IMR-90 (cell line): Measurements from ENCODE around the gene NAV1. TPM values are rescaled to one million over a fixed set of nuclear protein-coding genes. Genes with fewer than 3 reads are reported as not detected.

Experiments
- ATAC-seq: fragments of 200-7000 bp; cut with Tn5 transposase; 2 replicates; pipeline ENCODE4 v1.9.1; 2020; ENCODE audit warnings: low read depth, mild to moderate bottlenecking, moderate library complexity
- BruUV-seq: library from RNA; stranded (reverse); fragments of 400-500 nt; replicated peaks from 2 replicates; lab custom pipeline; 2021; lab: Mats Ljungman, UMichigan
- CTCF ChIA-PET: fragments of 300-600 bp; formaldehyde crosslinking; extraction: SDS; loops from one replicate; lab custom pipeline; 2021; ENCODE audit warnings: antibody characterized with exemption; lab: Yijun Ruan, JAX
- POLR2A ChIA-PET: fragments of 300-600 bp; sonication (Branson Sonifier 250); formaldehyde crosslinking; loops from one replicate; lab custom pipeline; 2022; ENCODE audit warnings: antibody characterized with exemption; ENCODE audit not compliant: unreplicated experiment; lab: Charles Lee
- DNase-seq: peaks from one replicate; pipeline ENCODE4 v3.0.0; 2013
- H2AFZ ChIP-seq: replicated peaks from 2 replicates; pipeline ENCODE3; 2013; ENCODE audit warnings: low read length, mild to moderate bottlenecking; ENCODE audit not compliant: poor library complexity
- H2AK5ac ChIP-seq: 2 replicates; pipeline ENCODE4 v1.6.1; 2013; ENCODE audit warnings: low read depth, low read length, inconsistent platforms
- H2AK9ac ChIP-seq: replicated peaks from 2 replicates; pipeline ENCODE3; 2013; ENCODE audit warnings: mild to moderate bottlenecking, low read depth, low read length, moderate library complexity; ENCODE audit not compliant: poor library complexity
- H2BK120ac ChIP-seq: 2 replicates; pipeline ENCODE4 v1.6.1; 2013; ENCODE audit warnings: low read depth, low read length, inconsistent platforms
- H2BK15ac ChIP-seq: 3 replicates; pipeline ENCODE4 v1.6.1; 2013; ENCODE audit warnings: low read depth, low read length, inconsistent platforms
- H2BK20ac ChIP-seq: 2 replicates; pipeline ENCODE4 v1.6.1; 2013; ENCODE audit warnings: low read depth, mild to moderate bottlenecking, inconsistent platforms, low read length, moderate library complexity
- H2BK5ac ChIP-seq: 2 replicates; pipeline ENCODE4 v1.6.1; 2013; ENCODE audit warnings: mild to moderate bottlenecking, low read depth, low read length, inconsistent platforms; ENCODE audit not compliant: poor library complexity, severe bottlenecking
- H3K14ac ChIP-seq: replicated peaks from 2 replicates; pipeline ENCODE4 v1.6.1; 2013; ENCODE audit warnings: low read depth, low read length, inconsistent platforms
- H3K18ac ChIP-seq: 2 replicates; pipeline ENCODE4 v1.6.1; 2013; ENCODE audit warnings: low read depth, low read length, control low read depth
- H3K23ac ChIP-seq: 2 replicates; pipeline ENCODE4 v1.6.1; 2013; ENCODE audit warnings: low read depth, low read length, inconsistent platforms
- H3K27ac ChIP-seq: 2 replicates; pipeline ENCODE4 v1.5.1; 2013; ENCODE audit warnings: mild to moderate bottlenecking, control low read depth, low read length; ENCODE audit not compliant: insufficient read depth
- H3K27me3 ChIP-seq: 2 replicates; pipeline ENCODE4 v1.6.1; 2013; ENCODE audit warnings: low read length; ENCODE audit not compliant: control insufficient read depth, insufficient read depth
- H3K36me3 ChIP-seq: 2 replicates; pipeline ENCODE4 v1.6.1; 2013; ENCODE audit warnings: low read length, mixed read lengths; ENCODE audit not compliant: control insufficient read depth, insufficient read depth
- H3K4ac ChIP-seq: 2 replicates; pipeline ENCODE4 v1.6.1; 2013; ENCODE audit warnings: low read depth, low read length, inconsistent platforms
- H3K4me1 ChIP-seq: 2 replicates; pipeline ENCODE4 v1.6.1; 2013; ENCODE audit warnings: low read length, mixed read lengths; ENCODE audit not compliant: control insufficient read depth, insufficient read depth
- H3K4me2 ChIP-seq: 2 replicates; pipeline ENCODE4 v1.6.1; 2013; ENCODE audit warnings: low read depth, mild to moderate bottlenecking, control low read depth, low read length, moderate library complexity
- H3K4me3 ChIP-seq: 2 replicates; pipeline ENCODE4 v1.5.1; 2013; ENCODE audit warnings: low read depth, mild to moderate bottlenecking, control low read depth, low read length, moderate library complexity; ENCODE audit not compliant: insufficient read depth
- H3K56ac ChIP-seq: 2 replicates; pipeline ENCODE4 v1.6.1; 2013; ENCODE audit warnings: low read length, inconsistent platforms; ENCODE audit not compliant: insufficient read depth; ENCODE audit errors: extremely low read depth
- H3K79me1 ChIP-seq, 2 experiments: 2 replicates each; pipeline ENCODE4 v1.6.1; 2013; ENCODE audit warnings: low read length in 2 of 2, inconsistent platforms in 1 of 2, low read depth in 1 of 2
- H3K9ac ChIP-seq: 2 replicates; pipeline ENCODE4 v1.6.1; 2013; ENCODE audit warnings: low read depth, low read length, control low read depth
- H3K9me1 ChIP-seq: 2 replicates; pipeline ENCODE4 v1.6.1; 2013; ENCODE audit warnings: low read length, inconsistent platforms; ENCODE audit not compliant: insufficient read depth
- H3K9me3 ChIP-seq: 2 replicates; pipeline ENCODE4 v1.6.1; 2013; ENCODE audit warnings: low read length; ENCODE audit not compliant: control insufficient read depth, insufficient read depth
- H4K20me1 ChIP-seq: 2 replicates; pipeline ENCODE4 v1.6.1; 2013; ENCODE audit warnings: low read length, inconsistent platforms; ENCODE audit not compliant: insufficient read depth
- H4K5ac ChIP-seq: 2 replicates; pipeline ENCODE4 v1.6.1; 2013; ENCODE audit warnings: mild to moderate bottlenecking, low read depth, low read length, control low read depth
- H4K8ac ChIP-seq, 2 experiments: 2 replicates each; pipeline ENCODE4 v1.6.1; 2013; ENCODE audit warnings: low read depth in 2 of 2, low read length in 2 of 2, control low read depth in 1 of 2, inconsistent platforms in 1 of 2
- H4K91ac ChIP-seq: 2 replicates; pipeline ENCODE4 v1.6.1; 2013; ENCODE audit warnings: low read depth, low read length, inconsistent platforms; ENCODE audit not compliant: insufficient read depth
- CEBPB ChIP-seq: IDR thresholded peaks from 2 replicates; pipeline ENCODE4 v1.6.1; 2012; ENCODE audit warnings: low read depth, low read length, improper control_type of control experiment
- CHD1 ChIP-seq: IDR thresholded peaks from 2 replicates; pipeline ENCODE4 v1.6.1; 2012; ENCODE audit warnings: low read depth, low read length, improper control_type of control experiment
- MXI1 ChIP-seq: IDR thresholded peaks from 2 replicates; pipeline ENCODE4 v1.6.1; 2012; ENCODE audit warnings: low read depth, mild to moderate bottlenecking, low read length, moderate library complexity, borderline replicate concordance
- NFE2L2 ChIP-seq: fragments of 150-350 bp; IDR thresholded peaks from 2 replicates; pipeline ENCODE4 v1.6.1; 2016; ENCODE audit warnings: low read depth, mild to moderate bottlenecking, low read length
- POLR2A ChIP-seq: IDR thresholded peaks from 2 replicates; pipeline ENCODE4 v1.6.1; 2012; ENCODE audit warnings: mild to moderate bottlenecking, low read depth, low read length
- RCOR1 ChIP-seq: IDR thresholded peaks from 2 replicates; pipeline ENCODE4 v1.6.1; 2012; ENCODE audit warnings: mild to moderate bottlenecking, low read length, improper control_type of control experiment; ENCODE audit not compliant: insufficient replicate concordance
- RFX5 ChIP-seq: IDR thresholded peaks from 2 replicates; pipeline ENCODE4 v1.8.0; 2012; ENCODE audit warnings: low read depth, mild to moderate bottlenecking, low read length, moderate library complexity
- WGBS, 2 experiments: methylation state at CpG; one replicate each; pipeline versions ENCODE4 v1.1.5 to v1.1.7; 2013; ENCODE audit warnings: missing lambda C conversion rate in 2 of 2; ENCODE audit not compliant: insufficient read length in 1 of 2; ENCODE audit errors: extremely low coverage in 2 of 2; 5-methylcytosine and 5-hydroxymethylcytosine counted together
- dilution Hi-C: fragments of 300-500 bp; cut with HindIII; formaldehyde crosslinking; loops from one replicate; pipeline ENCODE4 v1.14.3; 2018; ENCODE audit warnings: low sequenced_read_pairs; ENCODE audit not compliant: unreplicated experiment
- in situ Hi-C: fragments of 300-500 bp; cut with MboI; formaldehyde crosslinking; loops from 3 replicates; pipeline ENCODE4 v1.14.3; 2019; ENCODE audit warnings: low sequenced_read_pairs, inconsistent platforms, mixed read lengths
- intact Hi-C: fragments of 100-400 bp; cut with micrococcal nuclease; formaldehyde crosslinking; loops from 2 replicates; pipeline ENCODE4 v1.10.0; 2022
- polyA plus RNA-seq, 3 experiments: library from polyadenylated mRNA; depleted of rRNA; stranded (reverse); fragments of >200 nt; gene quantifications; 2 replicates each; pipeline ENCODE4 v1.2.3, GENCODE V29; 2012; ENCODE audit warnings: low replicate concordance in 1 of 3
- total RNA-seq: library from RNA; depleted of rRNA; stranded (reverse); fragments of >200 nt; gene quantifications from 2 replicates; pipeline ENCODE4 v1.2.3, GENCODE V29; 2012
- TF ChIP-seq, protein P1 (sequence below): fragments of 150-350 bp; IDR thresholded peaks from 2 replicates; pipeline ENCODE4 v1.6.1; 2017; ENCODE audit warnings: mild to moderate bottlenecking, antibody characterized with exemption, low read length, low read depth

The NAV1 gene
- total and polyA plus RNA-seq, 2 of the 4 experiments (the other 2 are of a cell fraction) = 14.0 to 23.1 TPM

GRCh38 chr1:201539561-201540431 is 869 bp downstream of the NAV1 start:
- Histone ChIP-seq H2BK5ac (peak overlapping the region; percentile 69), H3K4me2 (peak overlapping the region; percentile 98), H3K23ac (peak overlapping the region; percentile 96), H3K27ac (peak overlapping the region; percentile 74), H3K4ac (peak overlapping the region; percentile 67), H4K5ac (peak overlapping the region; percentile 62; the same call in 1 of the 2 replicates), H3K9me1 (peaks cover 29% of the 10 kb centered on the region), H3K56ac (peak overlapping the region; percentile 80), H3K79me1 (peaks cover 5 to 75% of the 10 kb centered on the region in 2 experiments; a peak in 3 of 4 replicates), H2AFZ (peak overlapping the region; percentile 90), H3K27me3 (no peaks in the 10 kb centered on the region), H3K9me3 (no peaks in the 10 kb centered on the region), H3K4me1 (peaks cover 42% of the 10 kb centered on the region), H3K4me3 (peak overlapping the region; percentile 73), H4K91ac (peak overlapping the region; percentile 75), H3K9ac (peak overlapping the region; percentile 94), H2BK20ac (peak overlapping the region; percentile 20; the same call in 1 of the 2 replicates), H3K14ac (peak overlapping the region; percentile 92), H2BK15ac (peak overlapping the region; percentile 67), H2AK5ac (peak overlapping the region; percentile 46), H3K18ac (peak overlapping the region; percentile 76), H2BK120ac (peak overlapping the region; percentile 79), H4K8ac (peak overlapping the region; percentile 77 to 78), H4K20me1 (no peaks in the 10 kb centered on the region; the same call in 1 of the 2 replicates), H3K36me3 (no peaks in the 10 kb centered on the region), H2AK9ac (peak overlapping the region; percentile 91)
- ATAC-seq (peak; percentile 25), DNase-seq (peak; percentile 84)
- TF ChIP-seq RFX5 (no peak), CEBPB (peak; percentile 50), NFE2L2 (no peak), MXI1 (0 out of 2 replicates have a peak, but pooled peaks have one; percentile 33), RCOR1 (no peak), POLR2A (peak; percentile 87), CHD1 (peak; percentile 93)
- TF ChIP-seq, protein P1, sequence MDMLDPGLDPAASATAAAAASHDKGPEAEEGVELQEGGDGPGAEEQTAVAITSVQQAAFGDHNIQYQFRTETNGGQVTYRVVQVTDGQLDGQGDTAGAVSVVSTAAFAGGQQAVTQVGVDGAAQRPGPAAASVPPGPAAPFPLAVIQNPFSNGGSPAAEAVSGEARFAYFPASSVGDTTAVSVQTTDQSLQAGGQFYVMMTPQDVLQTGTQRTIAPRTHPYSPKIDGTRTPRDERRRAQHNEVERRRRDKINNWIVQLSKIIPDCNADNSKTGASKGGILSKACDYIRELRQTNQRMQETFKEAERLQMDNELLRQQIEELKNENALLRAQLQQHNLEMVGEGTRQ = no peak
- in situ Hi-C loops = loop anchor here (25.0 kb wide), 2 partner anchors 423 to 598 kb away; partner anchors contain the start of genes ARL8A and TIMM17A
- CTCF ChIA-PET = interaction anchor here (0.6 to 0.7 kb wide), 2 partner anchors 17 to 89 kb away, joined by 3 to 4 read pairs; no protein-coding TSS in a partner anchor
- no TSS peak for BruUV-seq
- intact Hi-C loops = loop anchor here (10.0 kb wide), 1 partner anchor 435 kb away; no protein-coding TSS in a partner anchor
- dilution Hi-C loops = no loop called here
- POLR2A ChIA-PET = no interaction called here
- WGBS, 2 experiments = 1% methylated on average over 18 of the region's 47 CpGs; no CpG with 5 or more reads in 1 of the 2 experiments
